Thymus (tissue), 11 donors: Measurements from ENCODE around the gene WFDC10B. TPM values are rescaled to one million over a fixed set of nuclear protein-coding genes. Genes with fewer than 3 reads are reported as not detected.
"Not testable (repeated sequence)": the region's sequence is repeated elsewhere in the genome, so short reads cannot be mapped to it uniquely, and the experiment has no call there.

ENCODE experiments used
- DNase-seq, 9 donors: peaks; one replicate each; pipeline ENCODE4 v3.0.0-alpha.2; 2013; ENCODE audit warnings: low spot score in 9 of 9, low read depth in 6 of 9, missing footprints in 1 of 9
- H3K27ac ChIP-seq, 2 donors: one replicate each; pipeline ENCODE4 v1.5.1; 2013; ENCODE audit warnings: control low read depth in 1 of 2, low read depth in 1 of 2, low read length in 1 of 2, mild to moderate bottlenecking in 1 of 2, moderate library complexity in 1 of 2
- H3K27me3 ChIP-seq, 2 donors: one replicate each; pipeline ENCODE4 v1.5.1; 2013; ENCODE audit warnings: low read length in 1 of 2; ENCODE audit not compliant: control insufficient read depth in 2 of 2, insufficient read depth in 1 of 2
- H3K36me3 ChIP-seq, 2 donors: one replicate each; pipeline ENCODE4 v1.5.1; 2013; ENCODE audit warnings: low read length in 1 of 2, mild to moderate bottlenecking in 1 of 2, moderate library complexity in 1 of 2; ENCODE audit not compliant: control insufficient read depth in 2 of 2, insufficient read depth in 2 of 2
- H3K4me1 ChIP-seq, 2 donors: one replicate each; pipeline ENCODE4 v1.5.1; 2013; ENCODE audit warnings: low read length in 2 of 2; ENCODE audit not compliant: control insufficient read depth in 2 of 2, insufficient read depth in 2 of 2
- H3K4me3 ChIP-seq, 2 donors: one replicate each; pipeline ENCODE4 v1.5.1; 2013; ENCODE audit warnings: low read length in 2 of 2, control low read depth in 1 of 2, mild to moderate bottlenecking in 1 of 2
- H3K9me3 ChIP-seq, 2 donors: one replicate each; pipeline ENCODE4 v1.5.1; 2013; ENCODE audit warnings: low read length in 1 of 2, mild to moderate bottlenecking in 1 of 2; ENCODE audit not compliant: control insufficient read depth in 2 of 2, insufficient read depth in 1 of 2
- WGBS: extraction: QIAGEN DNeasy Blood & Tissue Kit; methylation state at CpG from one replicate; pipeline ENCODE4 v1.1.7; 2013; 5-methylcytosine and 5-hydroxymethylcytosine counted together
- polyA plus RNA-seq: library from polyadenylated mRNA; stranded (reverse); fragments of 200-250 nt; gene quantifications from one replicate; pipeline ENCODE4 v1.2.3, GENCODE V29; 2013
- total RNA-seq: library from RNA; stranded (reverse); fragments of 120-200 nt; gene quantifications from one replicate; pipeline ENCODE4 v1.2.4, GENCODE V29; 2013
- donor health status: healthy.

WFDC10B gene
- total and polyA plus RNA-seq, 2 donors = 0.23 TPM; not detected in 1

GRCh38 chr20:45670139-45670538, 34.7 kb downstream of the WFDC10B start, which contains the start of gene WFDC11:
Gene WFDC11, minus strand, starts transcription at chr20:45670239. Its CDS starts 19,639 bp downstream, at chr20:45650600.
- Histone ChIP-seq H3K4me3 (no peak within 1 kb of the TSS), H3K4me1 (no peaks in the 10 kb centered on the region), H3K27me3 (no peaks in the 10 kb centered on the region), H3K36me3 (no peaks in the 10 kb centered on the region), H3K9me3 (no peaks in the 10 kb centered on the region), H3K27ac (no peak within 1 kb of the TSS)
- DNase-seq = no peak
- WGBS = 77% methylated on average over 1 of the region's 1 CpG

- not testable (repeated sequence) for H3K27ac ChIP-seq
- 95% methylated on average over 3 of the region's 3 CpGs for WGBS
Observed at GRCh38 chr20:45657038-45657437, 47.8 kb downstream of the WFDC10B start.

GRCh38 chr20:45651726-45652125, 53.1 kb downstream of the WFDC10B start:
- H3K36me3 ChIP-seq, H3K27me3 ChIP-seq, H3K27ac ChIP-seq, H3K9me3 ChIP-seq, H3K4me1 ChIP-seq, H3K4me3 ChIP-seq, DNase-seq: not testable (repeated sequence)
- 84% methylated on average over 7 of the region's 7 CpGs for WGBS

More at GRCh38 chr20:45657038-45657437, 47.8 kb downstream of the WFDC10B start:
- not testable (repeated sequence) for H3K4me3 ChIP-seq, H3K27me3 ChIP-seq, H3K36me3 ChIP-seq, H3K4me1 ChIP-seq, H3K9me3 ChIP-seq, DNase-seq

GRCh38 chr20:45649312-45649863, 55.4 kb downstream of the WFDC10B start:
- WGBS = 94% methylated on average over 6 of the region's 6 CpGs

GRCh38 chr20:45647441-45648050, 57.3 kb downstream of the WFDC10B start:
- Histone ChIP-seq H3K36me3 (no peaks in the 10 kb centered on the region), H3K27me3 (no peaks in the 10 kb centered on the region), H3K9me3 (peaks cover 0 to 6% of the 10 kb centered on the region in 2 donors), H3K27ac (no peak overlapping the region), H3K4me3 (no peak overlapping the region), H3K4me1 (no peaks in the 10 kb centered on the region)
- 78% methylated on average over 1 of the region's 1 CpG for WGBS
- no peak for DNase-seq

More at GRCh38 chr20:45649312-45649863, 55.4 kb downstream of the WFDC10B start:
- Histone ChIP-seq H3K4me3 (no peak overlapping the region), H3K27me3 (no peaks in the 10 kb centered on the region), H3K4me1 (no peaks in the 10 kb centered on the region), H3K9me3 (peaks cover 0 to 6% of the 10 kb centered on the region in 2 donors), H3K27ac (no peak overlapping the region), H3K36me3 (no peaks in the 10 kb centered on the region)
- DNase-seq = no peak

GRCh38 chr20:45646875-45647274, 57.9 kb downstream of the WFDC10B start:
- H3K27me3 ChIP-seq = no peaks in the 10 kb centered on the region
- 96% methylated on average over 3 of the region's 3 CpGs for WGBS
- no peak overlapping the region for H3K27ac ChIP-seq
- H3K4me3 ChIP-seq = no peak overlapping the region
- no peaks in the 10 kb centered on the region for H3K36me3 ChIP-seq
- H3K4me1 ChIP-seq = no peaks in the 10 kb centered on the region
- peaks cover 0 to 6% of the 10 kb centered on the region in 2 donors for H3K9me3 ChIP-seq
- DNase-seq = no peak

GRCh38 chr20:45645869-45646268, 59.0 kb downstream of the WFDC10B start:
- not testable (repeated sequence) for DNase-seq, H3K9me3 ChIP-seq, H3K4me1 ChIP-seq, H3K27ac ChIP-seq, H3K4me3 ChIP-seq, H3K27me3 ChIP-seq, H3K36me3 ChIP-seq
- WGBS = 94% methylated on average over 28 of the region's 28 CpGs

- not testable (repeated sequence) for DNase-seq, H3K9me3 ChIP-seq, H3K4me3 ChIP-seq, H3K27ac ChIP-seq, H3K4me1 ChIP-seq, H3K36me3 ChIP-seq, H3K27me3 ChIP-seq
- WGBS = 98% methylated on average over 24 of the region's 24 CpGs
Observed at GRCh38 chr20:45641076-45641475, 63.7 kb downstream of the WFDC10B start.

- Histone ChIP-seq H3K4me3 (no peak overlapping the region), H3K36me3 (no peaks in the 10 kb centered on the region), H3K27ac (no peak overlapping the region), H3K27me3 (no peaks in the 10 kb centered on the region), H3K9me3 (no peaks in the 10 kb centered on the region), H3K4me1 (no peaks in the 10 kb centered on the region)
- no peak for DNase-seq
- 92% methylated on average over 5 of the region's 5 CpGs for WGBS
Observed at GRCh38 chr20:45639687-45640086, 65.1 kb downstream of the WFDC10B start.
